Urothelium cell line (cell line): Measurements from ENCODE around the gene SMARCD1.
A peak's percentile ranks its signal among the peaks of the same experiment; 100 is the strongest.

Experiments
- DNase-seq: peaks from one replicate; pipeline ENCODE4 v3.0.0; 2011; ENCODE audit warnings: low spot score, mixed read lengths
- FAIRE-seq: peaks from 2 replicates; lab custom pipeline; 2011; peaks lifted over from hg19 to GRCh38; lab: Jason Lieb, UNC

Gene SMARCD1

DNA sequence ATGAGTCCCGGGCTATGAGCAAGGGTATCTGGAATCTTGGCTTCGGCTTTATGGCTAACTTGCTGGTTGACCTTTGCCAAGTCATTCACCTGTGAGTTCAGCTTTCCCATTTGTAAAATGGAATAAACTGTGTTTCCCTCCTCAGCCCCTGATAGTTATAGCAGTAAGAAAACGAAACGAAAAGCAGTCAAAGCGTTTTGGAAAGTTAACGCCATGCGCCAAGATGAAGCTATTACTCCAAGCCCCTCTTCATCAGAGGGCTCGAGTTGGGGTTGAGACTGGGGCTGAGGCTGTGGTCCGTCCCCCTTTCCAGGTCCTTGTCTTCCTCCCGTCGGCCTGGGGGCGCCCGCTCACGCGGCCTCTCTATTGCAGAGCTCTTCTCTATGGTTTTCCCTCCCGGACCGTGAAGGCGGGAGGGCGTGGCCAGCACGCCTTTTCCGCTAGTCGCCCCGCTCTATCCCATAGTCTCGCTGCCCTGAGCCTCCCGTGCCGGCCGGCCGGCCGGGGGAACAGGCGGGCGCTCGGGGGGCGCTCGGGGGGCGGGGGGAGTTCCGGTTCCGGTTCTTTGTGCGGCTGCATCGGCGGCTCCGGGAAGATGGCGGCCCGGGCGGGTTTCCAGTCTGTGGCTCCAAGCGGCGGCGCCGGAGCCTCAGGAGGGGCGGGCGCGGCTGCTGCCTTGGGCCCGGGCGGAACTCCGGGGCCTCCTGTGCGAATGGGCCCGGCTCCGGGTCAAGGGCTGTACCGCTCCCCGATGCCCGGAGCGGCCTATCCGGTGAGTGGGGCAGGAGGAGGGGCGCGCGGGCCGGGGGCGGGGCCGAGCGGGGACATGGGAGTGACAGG, at the start of gene SMARCD1:
Gene SMARCD1, plus strand, starts transcription at position 568 of the 840 bp plus-strand sequence. Its CDS starts 28 bp downstream, at position 596.
- no peak for FAIRE-seq
- peak; percentile 93 for DNase-seq

DNA sequence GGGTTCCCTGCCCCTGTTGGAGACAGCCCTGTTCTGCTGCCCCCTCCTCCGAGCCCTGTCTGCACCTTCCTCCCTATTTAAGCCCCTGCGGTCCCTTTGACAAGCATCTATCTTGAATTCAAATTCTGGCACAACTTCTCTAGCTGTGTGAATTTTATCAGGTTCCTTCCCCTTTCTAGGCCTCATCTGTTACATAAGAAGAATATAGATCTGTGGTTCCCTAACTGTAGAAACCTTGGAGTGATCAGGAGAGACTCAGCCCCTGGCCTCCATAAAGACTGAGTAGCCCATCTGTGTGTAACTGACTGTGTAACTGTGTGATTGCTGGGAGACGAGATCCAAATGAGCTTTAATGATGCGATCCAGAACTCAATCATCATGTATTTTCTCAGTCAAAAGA, 46.8 kb upstream of the SMARCD1 start:
- DNase-seq (no peak), FAIRE-seq (no peak)

DNA sequence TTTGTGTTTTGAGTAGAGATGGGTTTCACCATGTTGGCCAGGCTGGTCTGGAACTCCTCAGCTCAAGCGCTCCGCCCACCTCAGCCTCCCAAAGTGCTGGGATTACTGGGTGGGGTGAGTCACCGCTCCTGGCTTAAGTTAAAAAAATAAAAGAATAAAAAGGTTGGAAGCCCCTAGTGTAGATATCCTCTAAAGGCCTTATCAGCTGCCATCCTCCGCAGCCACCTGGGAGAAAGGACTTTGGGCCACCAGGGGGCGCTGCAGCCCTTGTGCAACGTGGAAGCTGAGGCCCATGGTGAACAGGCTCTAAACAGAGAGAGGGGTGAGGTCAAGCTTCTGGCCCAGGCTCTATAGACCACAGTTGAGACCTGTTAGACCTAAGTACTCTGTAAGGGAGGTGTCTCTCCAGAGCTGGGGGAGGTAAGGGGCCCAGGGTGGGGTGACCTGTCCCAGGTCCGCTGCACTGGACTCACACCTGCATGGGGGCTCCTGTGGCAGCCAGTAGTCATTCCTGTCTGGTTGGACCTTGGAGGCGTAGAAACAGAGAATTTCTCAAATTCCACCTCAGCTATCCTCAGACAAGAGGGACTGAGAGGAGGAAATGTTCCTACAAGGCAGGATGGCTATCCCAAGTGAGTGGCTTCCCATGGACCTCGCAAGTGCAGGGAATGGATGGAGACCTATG, 45.8 kb upstream of the SMARCD1 start:
- DNase-seq (peak; percentile 82), FAIRE-seq (no peak)

DNA sequence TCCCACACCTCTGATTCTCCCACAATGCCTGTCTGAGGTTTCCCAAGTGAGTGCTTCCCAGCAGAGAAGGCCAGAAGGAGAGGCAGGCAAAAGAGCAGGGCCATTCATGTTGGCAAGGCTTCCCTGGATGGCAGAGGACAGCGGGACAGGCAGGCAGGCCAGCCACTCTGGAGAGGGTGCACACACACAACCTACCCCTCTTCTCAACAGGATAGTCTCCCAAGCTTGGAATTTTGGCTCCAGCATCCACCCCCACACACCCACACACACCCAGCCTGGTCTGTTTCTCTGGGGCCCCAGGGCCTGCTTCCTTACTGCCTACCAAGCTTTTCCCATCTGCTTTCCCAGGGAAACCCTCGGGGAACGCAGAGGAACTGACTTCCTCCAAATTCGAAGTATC, 44.5 kb upstream of the SMARCD1 start:
- no peak for FAIRE-seq

DNA sequence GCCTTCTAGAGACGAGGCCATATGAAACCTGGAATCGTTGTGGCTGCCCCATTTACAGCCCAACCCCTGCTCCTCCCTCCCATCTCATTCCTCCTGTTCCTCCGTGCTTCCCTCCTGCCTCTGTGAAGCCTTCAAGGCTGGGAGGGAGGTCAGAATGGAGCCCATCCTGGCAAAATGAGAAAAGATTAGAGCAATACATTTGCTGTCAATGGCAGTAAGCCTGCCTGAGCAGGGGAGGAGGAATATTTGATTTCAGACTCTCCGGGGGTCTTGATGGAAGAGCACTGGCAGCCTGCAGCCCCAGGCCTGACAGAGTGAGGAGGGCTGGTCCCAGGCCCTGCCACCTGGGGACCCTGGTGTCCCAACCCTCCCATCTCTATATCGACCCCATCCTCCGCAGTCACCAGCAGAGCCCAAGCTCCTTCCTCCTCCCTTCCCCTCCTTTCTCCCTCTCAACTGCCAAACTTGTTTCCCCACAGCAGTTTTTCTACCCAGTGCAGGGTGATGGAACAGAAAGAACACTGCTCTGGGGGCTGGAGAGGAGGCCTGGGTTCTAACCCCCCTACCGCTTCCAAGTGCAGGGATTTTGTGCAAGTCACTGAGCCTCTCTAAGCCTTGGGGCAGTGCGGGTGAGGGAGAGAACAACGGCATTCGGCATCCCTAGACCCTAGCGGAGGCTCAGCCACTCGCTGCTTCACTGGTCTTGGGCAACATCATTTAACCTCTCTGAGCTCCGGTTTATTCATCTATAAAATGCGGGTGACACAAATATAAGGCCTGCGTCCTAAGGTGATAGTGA, 43.9 kb upstream of the SMARCD1 start:
- DNase-seq (no peak), FAIRE-seq (no peak)

More for the DNA sequence above, 44.5 kb upstream of the SMARCD1 start:
- no peak for DNase-seq

DNA sequence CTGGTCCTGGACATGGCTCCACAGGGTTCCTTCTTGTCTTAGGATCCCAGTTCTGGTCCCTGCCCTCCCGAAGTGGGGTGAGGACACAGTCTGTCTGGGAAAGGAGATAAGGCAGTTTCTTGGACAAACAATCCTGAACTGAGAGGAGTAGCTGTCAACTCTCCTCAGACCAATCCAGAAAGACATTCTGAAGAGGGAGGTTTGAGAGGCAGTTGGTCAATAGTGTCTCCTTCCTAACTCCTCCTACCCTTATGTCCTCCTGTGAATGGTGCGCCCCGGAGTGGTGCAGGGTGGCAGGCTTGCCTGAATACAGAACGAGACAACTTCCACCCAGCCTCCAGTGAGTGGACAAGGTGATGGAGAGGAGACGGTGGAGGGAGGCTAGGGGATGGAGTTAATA, 43.2 kb upstream of the SMARCD1 start:
- no peak for DNase-seq
- FAIRE-seq: no peak

DNA sequence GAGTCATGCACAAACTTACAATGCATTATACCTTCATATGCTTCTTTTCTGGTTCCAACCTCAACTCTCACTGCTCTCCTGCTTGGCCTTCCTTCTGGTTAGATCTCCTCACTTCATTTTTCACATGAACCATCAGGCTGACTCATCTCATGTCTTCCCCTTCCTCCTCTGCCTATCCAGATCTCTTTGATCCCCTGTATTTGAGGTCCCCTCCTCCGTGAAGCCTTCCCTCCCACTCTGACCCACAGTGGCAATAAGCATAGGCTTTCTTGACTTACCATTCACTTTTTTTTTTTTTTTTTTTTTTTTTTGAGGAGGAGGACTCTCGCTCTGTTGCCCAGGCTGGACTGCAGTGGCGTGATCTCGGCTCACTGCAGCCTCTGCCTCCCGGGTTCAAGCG, 42.4 kb upstream of the SMARCD1 start:
- no peak for DNase-seq
- no peak for FAIRE-seq

DNA sequence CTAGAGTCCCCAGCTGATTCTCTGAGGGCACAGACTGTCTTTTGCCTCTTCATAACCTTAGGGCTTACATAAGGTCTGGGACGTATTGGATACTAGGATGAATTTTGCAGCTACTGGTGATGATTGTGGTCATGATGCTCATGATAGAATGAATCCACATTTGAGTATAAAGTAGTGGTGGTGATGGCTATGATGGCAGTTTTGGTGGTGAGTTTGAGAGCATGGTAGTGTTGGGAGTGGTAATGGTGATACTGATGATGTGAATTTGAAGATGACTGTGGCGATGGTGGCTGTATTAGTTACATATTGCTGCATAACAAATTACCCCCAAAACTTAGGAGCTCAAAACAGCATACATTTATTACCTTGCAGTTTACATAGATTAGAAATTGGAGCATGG, 41.8 kb upstream of the SMARCD1 start:
- FAIRE-seq (no peak), DNase-seq (no peak)

DNA sequence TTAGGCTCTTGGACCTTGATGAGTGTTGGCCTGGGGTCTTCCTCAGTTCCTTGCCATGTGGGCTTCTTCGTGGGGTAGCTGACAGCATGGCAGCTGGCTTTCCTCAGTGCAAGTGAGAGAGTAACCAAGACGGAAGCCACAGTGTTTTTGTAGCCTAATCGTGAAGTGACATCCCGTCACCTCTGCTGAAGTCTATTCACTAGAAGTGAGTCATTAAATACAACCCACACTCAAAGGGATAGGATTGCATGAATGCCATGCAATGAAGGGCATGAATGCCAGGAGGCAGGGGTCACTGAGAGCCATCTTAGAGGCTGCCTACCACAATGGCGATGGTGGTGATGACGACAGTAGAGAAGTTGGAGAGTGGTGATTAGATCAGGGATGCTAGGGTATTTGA, 41.3 kb upstream of the SMARCD1 start:
- FAIRE-seq: no peak

DNA sequence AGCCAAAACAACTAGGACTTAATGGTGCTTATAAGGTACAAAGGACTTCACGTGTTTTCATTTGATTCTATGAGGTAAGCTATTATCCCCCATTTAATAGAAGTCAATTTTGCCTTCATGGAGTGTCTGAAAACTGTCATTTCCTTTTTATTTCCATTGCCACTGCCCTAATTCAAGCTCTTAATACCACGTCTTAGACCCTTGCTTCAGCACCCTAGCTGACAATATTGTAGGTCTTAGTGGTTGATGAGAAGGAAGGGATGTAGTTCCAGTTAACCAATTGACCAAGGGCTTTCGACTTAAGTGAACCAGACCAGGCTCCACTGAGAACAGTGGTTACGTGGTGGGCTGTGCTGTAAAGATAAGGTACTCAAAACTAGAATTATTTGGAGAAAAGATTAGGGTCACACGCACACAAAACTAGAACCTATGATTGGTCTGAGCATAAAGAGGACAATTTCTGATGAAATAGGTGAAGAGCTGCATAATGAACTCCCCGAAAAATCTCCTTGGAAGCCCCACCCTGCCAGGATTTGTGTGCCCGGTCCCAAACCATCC, 37.4 kb upstream of the SMARCD1 start:
- no peak for DNase-seq
- no peak for FAIRE-seq

More for the DNA sequence above, 41.3 kb upstream of the SMARCD1 start:
- no peak for DNase-seq

DNA sequence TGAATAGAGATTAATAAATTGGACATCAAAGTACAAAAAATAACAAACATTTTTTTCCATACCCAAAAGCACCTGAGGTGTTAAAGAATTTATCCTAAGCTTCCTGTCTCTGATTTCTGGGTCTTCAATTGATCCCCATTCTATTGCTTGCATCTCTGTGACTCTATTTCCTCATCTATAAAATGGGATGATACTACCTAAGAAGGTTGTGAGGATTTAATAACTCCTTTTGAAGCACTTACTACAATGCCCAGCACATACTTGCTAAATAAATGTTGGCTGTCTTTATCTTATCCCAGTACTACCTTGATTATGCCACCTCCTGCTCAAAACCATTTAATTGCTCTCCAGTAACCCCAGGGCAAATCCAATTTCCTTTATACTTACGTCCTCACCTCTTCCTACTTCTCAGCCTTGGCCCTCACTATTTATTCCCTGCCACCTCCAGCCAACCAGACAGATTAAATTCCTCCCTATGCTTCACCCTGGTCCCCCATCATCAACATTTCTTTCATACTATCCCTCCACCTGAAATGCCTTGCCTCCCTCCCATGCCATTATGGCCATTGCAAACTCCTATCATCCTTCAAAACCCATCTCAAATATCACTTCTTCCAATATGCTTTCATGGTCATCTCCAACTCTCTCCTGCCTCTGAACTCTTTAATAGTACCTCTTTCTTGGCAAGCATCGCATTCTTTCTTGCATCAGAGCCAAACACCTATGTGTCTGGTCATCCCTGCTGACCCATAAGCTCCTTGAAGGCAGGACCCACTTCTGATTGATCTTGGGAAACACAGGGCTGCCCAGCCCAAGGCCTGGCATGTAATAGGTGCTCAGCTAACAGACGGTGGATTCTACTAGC, 35.7 kb upstream of the SMARCD1 start:
- FAIRE-seq (no peak), DNase-seq (no peak)

DNA sequence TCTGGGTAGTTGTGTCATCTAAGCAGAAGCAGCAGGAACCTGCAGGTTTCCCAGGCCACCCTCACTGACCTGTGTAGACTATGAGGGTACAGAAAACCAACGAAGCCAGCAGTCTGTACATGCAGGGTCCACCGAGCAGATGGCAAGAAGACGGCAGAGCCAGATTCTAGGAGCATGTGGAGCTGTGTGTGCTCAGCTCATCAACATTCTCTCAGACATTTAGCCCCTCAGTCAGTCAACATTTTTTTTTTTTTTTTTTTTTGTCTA, 35.1 kb upstream of the SMARCD1 start:
- DNase-seq (no peak), FAIRE-seq (no peak)

DNA sequence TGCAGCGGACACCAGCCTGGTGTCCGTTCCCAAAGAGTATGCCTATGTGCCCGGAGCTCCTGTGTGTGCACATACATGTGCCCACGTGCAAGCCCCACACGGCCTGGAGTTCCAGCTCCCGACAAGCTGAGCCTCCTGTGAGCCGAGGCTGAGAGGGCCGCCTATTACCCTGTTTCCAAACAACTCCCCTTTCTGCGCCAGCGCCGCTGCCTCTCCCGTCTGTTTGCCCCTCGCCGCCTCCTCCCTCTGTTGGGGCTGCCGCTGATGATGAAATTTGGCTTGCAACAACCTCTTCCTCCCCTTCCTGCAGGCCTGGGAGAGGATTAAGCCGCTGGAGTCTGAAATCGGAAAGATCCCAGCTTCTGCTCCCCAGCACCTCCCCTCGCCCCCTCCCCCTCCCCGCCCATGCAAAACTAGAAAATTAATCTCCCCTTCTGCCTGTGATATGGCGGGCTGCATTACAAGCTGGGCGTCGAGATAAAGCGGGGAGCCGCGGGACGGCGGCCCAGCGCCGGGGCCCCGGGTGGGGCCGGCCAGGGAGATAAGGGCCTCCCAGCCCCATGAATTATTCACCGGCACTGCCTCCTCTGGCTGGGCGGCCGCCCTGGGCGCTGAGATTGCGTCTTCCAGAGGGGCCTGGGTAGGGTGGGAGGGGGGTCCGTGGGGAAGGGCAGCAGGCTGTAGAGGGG, 34.6 kb upstream of the SMARCD1 start:
- FAIRE-seq (no peak), DNase-seq (no peak)

DNA sequence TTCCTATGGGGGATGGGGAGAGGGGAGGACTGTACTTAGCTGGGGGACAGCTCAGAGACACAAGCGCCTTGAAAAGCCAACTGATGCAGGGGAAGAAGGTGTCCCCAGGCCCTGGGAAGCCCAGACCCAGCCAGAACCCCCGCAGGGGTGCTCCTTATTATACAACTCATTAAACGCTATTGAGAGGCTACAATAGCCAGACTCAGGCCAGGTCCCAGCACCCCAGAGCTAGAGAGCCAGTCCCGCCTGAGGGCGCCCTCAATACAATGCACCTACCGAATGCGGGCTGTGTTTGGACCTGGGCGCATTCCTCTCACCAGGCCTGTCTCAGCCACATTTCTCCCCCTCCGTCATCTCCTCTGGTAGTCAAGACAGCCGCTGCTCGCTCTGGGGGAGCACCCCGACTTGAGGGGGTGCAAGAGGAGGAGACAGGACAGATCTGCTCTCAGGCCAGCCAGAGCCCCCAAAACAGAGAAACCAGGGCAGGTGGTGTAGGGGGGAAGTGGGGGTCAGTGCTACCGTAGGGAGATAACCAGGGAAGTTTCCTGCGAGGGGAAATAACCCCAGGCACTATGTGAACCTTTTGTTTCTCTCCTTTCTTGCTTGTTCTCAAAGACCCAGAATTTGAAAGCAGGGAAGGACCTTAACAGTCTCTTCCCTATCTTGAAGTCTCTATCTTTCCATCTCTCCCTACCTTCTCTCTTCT, 33.9 kb upstream of the SMARCD1 start:
- no peak for DNase-seq
- FAIRE-seq: no peak

DNA sequence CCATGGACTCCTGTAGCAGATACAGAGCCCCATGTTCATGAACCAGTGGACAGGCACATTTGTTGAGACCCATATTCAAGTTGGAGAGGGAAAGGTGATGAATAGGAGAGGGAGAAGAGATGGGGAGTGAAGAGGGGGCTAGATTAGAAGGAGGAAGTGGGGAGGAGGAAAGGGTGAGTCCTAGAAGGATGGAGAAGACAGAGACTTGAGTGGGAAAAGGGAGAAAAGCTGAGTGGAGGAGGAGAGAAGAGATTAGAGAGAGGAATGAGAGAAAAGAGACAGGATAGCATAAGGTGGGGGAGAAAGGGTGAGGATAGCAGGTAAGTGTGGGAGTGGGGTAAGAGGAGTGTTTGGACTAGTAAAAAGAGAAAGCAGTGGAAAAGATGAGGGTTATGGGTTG, 32.6 kb upstream of the SMARCD1 start:
- DNase-seq (no peak), FAIRE-seq (no peak)

DNA sequence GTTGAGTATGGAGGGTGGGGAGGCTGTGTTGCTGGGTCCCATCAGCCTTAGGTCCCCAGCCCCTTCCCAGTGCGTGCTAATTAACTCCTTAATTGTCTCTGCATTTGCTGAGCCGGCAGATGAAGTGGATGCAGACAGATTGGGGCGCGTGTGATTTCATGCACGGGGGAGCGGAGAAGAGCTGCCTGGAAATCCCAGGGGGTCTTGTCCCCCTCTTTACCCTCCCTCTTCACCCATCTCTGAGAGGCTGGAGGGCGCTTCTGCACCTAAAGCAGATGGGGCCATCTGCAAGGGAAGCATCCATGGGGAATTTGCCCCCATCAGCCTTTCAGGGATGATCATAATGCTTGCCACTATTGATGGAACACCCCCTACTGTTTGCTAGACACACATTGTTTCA, 32.2 kb upstream of the SMARCD1 start:
- no peak for DNase-seq
- no peak for FAIRE-seq

DNA sequence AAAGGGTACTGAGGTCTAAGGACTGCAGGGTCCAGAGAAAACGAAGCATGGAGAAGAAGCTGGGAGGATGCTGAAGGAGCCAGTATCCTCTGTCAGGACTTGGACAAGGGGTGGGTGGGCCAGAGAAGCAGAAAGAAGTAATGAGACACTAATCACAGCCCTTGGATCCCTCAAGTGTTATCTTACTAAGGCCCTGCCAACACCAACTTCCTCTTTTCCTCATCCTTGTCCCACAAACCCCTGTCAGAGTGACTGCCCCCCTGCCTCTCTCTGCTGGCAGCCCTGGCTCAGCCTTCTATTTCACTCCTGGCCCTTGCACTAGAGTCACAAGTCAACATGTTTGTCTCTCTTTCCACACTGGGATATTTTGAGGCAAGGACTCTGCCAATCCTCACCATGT, 31.6 kb upstream of the SMARCD1 start:
- no peak for DNase-seq
- FAIRE-seq: no peak

DNA sequence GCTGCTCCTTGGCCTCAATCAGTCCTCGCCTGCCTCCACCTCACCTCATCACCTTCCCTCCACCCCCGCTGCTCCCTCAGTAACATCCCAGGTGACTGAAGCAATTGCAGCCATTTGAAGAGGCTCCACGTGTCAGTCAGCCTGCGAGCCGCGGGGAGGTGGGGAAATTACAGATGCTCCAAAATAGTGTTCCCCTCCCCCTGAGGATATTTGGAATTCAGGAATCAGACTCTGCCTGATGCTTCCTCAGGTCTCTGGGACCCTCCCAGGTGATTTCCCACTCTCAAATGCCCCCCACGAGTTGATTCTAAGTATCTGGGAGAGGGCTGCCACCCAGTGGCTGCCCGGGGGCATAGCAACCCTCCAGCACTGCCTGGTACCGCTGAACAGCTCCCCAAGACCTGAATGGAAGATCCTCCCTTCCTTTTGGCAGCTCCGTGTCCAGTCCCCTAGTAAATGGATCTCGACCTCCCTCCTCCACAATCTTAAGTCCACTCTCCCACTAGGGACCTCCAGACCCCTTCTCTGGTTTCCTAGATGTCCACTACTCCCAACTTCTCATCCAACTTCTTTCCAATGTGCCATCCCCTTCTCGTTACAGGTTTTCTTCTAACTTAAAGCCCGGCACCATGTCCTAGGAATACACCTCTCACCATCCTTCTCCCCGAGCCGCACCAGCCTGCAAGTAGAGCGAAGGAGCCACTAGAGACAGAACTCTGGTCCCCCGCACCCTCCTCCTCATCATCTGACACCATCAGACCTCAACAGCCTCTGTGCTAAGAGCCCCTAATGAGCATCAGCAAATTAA, 29.1 kb upstream of the SMARCD1 start:
- FAIRE-seq: peak; percentile 13

DNA sequence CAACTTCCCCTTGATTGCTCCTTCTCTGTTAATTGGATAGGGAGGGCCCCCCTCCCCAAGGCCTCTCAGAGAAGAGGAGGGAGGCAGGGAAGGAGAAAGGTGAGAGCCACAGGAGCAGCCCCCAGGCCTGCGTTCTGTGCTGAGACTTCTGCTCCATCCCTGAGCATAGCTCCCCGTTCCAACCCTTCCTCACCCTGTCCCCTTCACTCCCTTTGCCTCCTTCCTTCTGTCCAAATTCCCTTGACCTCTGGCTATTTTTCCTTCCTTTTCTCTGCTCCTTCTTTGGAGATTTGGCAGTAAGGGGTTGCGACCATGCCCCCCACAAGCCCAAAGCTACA, 28.5 kb upstream of the SMARCD1 start:
- DNase-seq: no peak

More for the DNA sequence above, 29.1 kb upstream of the SMARCD1 start:
- DNase-seq: peak; percentile 76

More for the DNA sequence above, 28.5 kb upstream of the SMARCD1 start:
- no peak for FAIRE-seq
